Stimulated activated CD4-positive, alpha-beta T cell treated with anti-CD3 and anti-CD28 coated beads, Interleukin-12 subunit alpha, Interleukin-12 subunit beta, amount 100 ng/mL, for 48 hours (primary cell): ENCODE data around the gene CEACAM1.
A peak's percentile ranks its signal among the peaks of the same experiment; 100 is the strongest.
"Not testable (repeated sequence)": the region's sequence is repeated elsewhere in the genome, so short reads cannot be mapped to it uniquely, and the experiment has no call there.

Experiments used
- DNase-seq, 3 donors: peaks; one replicate each; pipeline ENCODE4 v3.0.0-alpha.2; 2020; ENCODE audit warnings: low read depth in 2 of 3, low spot score in 1 of 3

CEACAM1 gene

GRCh38 chr19:42528354-42529247 is at the start of gene CEACAM1:
Gene CEACAM1 (minus strand): TSS chr19:42528481. CDS start chr19:42528374, 107 bp downstream.
- DNase-seq = peak in 2 of 3 donors; percentile 38 to 40

- no peak for DNase-seq
These were observed 48.7 kb upstream of the CEACAM1 start for GRCh38 chr19:42577016-42577415.

GRCh38 chr19:42576241-42576640 is 48.0 kb upstream of the CEACAM1 start:
- DNase-seq = no peak

- DNase-seq = no peak
These were observed 45.4 kb upstream of the CEACAM1 start for GRCh38 chr19:42573642-42574041.

GRCh38 chr19:42571116-42571515 is 42.8 kb upstream of the CEACAM1 start:
- no peak for DNase-seq

GRCh38 chr19:42569193-42569592 is 40.9 kb upstream of the CEACAM1 start:
- DNase-seq = no peak

- no peak for DNase-seq
These were observed 39.7 kb upstream of the CEACAM1 start for GRCh38 chr19:42568006-42568405.

- no peak for DNase-seq
These were observed 39.3 kb upstream of the CEACAM1 start for GRCh38 chr19:42567567-42567966.

GRCh38 chr19:42563352-42564210 is 35.3 kb upstream of the CEACAM1 start:
- peak in 1 of 3 donors; percentile 4 for DNase-seq

- DNase-seq = no peak
These were observed 33.2 kb upstream of the CEACAM1 start for GRCh38 chr19:42561512-42561911.

GRCh38 chr19:42560731-42561130 is 32.5 kb upstream of the CEACAM1 start:
- DNase-seq = no peak

- no peak for DNase-seq
These were observed 30.3 kb upstream of the CEACAM1 start for GRCh38 chr19:42558450-42559150.

- not testable (repeated sequence) for DNase-seq
These were observed 29.1 kb upstream of the CEACAM1 start for GRCh38 chr19:42557386-42557871.

GRCh38 chr19:42555801-42556200 is 27.5 kb upstream of the CEACAM1 start:
- no peak for DNase-seq

GRCh38 chr19:42555317-42555716 is 27.0 kb upstream of the CEACAM1 start:
- DNase-seq = no peak

GRCh38 chr19:42554046-42554575 is 25.8 kb upstream of the CEACAM1 start:
- no peak for DNase-seq

GRCh38 chr19:42553292-42554045 is 25.2 kb upstream of the CEACAM1 start:
- no peak for DNase-seq

GRCh38 chr19:42552086-42553065 is 24.1 kb upstream of the CEACAM1 start:
- no peak for DNase-seq

- DNase-seq = not testable (repeated sequence)
These were observed 22.2 kb upstream of the CEACAM1 start for GRCh38 chr19:42550521-42550920.
